Fibroblast of skin of left quadriceps (primary cell): ENCODE results near the gene DSCAML1.
A peak's percentile ranks its signal among the peaks of the same experiment; 100 is the strongest.

Experiments
- DNase-seq, 2 experiments: peaks; one replicate each; pipeline ENCODE4 v3.0.0-alpha.2; 2013; ENCODE audit warnings: low read depth in 2 of 2

The DSCAML1 gene

GRCh38 chr11:117443266-117444186, 353.5 kb downstream of the DSCAML1 start:
- DNase-seq = no peak

DNA sequence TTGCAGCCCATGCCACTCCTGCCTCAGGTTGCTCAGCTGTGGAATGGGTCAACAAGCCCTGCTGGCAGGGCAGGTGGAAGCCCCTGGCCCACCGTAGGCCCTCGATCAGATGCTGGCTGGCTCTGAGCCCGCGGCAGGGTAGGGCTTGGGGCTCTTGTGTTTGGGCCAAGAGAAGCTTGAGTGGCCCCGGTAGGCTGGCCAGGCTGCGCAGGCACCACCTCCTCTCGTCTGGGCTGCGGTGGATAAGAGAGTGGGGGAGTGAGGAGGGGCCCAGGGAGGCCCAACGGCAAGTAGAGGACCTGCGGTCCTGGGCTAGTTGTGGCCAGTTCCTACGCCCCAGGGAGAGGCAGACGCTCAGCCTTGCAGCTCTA, 354.2 kb downstream of the DSCAML1 start:
- DNase-seq = no peak

DNA sequence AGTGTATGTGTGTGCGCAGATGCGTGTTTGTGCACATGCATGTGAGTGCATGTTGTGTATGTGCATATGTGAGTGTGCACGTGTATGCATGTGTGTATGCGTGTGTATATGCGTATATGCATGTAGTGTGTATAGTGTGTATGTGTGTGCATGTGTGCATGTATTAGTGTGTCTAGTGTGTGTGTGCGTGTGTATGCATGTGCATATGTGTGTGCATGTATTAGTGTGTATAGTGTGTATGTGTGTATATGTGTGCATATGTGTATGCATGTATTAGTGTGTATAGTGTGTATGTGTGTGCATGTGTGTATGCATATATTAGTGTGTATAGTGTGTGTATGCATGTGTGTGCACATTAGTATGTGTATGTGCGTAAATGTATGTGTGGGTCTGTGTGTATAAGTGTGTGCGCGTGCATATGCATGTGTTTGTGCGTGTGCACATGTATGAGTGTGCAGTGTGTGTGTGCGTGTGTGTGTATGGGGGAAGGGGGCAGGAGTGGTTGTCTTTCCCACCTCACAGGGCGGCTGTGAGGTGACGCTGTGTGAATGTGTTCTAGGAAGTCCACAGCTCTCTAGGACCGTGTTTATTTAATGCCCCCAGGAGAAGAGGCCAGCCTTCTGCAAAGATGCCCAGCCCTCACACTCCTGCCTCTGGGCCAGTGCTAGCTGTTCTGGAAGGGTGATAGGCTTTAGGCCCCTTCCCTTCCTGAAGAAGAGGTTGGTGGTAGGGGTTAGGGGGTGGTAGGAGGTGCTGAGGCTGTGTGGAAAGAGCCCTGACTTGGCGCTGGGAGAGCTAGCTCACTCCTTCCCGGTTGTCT, 354.8 kb downstream of the DSCAML1 start:
- no peak for DNase-seq

- DNase-seq = no peak
Measured at GRCh38 chr11:117441146-117441975, 355.7 kb downstream of the DSCAML1 start.

- DNase-seq = no peak
Measured at GRCh38 chr11:117440258-117440657, 356.8 kb downstream of the DSCAML1 start.

GRCh38 chr11:117439256-117439655, 357.8 kb downstream of the DSCAML1 start:
- no peak for DNase-seq

DNA sequence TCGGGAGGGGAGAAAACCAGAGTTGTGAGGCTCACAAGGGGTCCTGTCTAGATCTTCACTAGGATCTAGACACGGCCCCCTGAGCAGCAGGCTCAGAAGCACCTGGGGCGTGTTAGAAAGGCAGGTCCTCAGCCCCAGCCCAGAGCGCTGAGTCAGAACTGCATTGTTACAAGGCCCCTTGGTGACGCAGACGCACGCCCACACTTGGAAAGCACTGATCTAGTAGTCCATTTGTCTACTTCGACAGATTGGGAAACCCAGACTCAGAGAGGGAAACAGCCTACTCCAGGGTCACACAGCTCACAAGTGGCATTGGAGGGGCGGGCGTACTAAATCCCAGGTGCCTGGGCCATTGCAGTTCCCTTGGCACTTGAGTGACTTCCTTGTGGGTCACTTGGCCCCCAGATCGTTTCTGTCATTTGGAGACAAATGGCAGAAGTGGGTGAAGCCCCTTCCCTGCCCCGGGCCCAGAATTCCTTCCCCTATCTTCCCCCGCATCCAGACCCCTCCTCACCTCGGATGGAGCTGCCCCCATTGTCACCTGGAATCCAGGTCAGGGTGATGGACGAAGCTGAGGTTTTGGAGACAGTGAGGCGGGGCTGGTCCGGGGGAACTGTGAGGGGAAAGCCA, 358.5 kb downstream of the DSCAML1 start:
- DNase-seq = no peak

DNA sequence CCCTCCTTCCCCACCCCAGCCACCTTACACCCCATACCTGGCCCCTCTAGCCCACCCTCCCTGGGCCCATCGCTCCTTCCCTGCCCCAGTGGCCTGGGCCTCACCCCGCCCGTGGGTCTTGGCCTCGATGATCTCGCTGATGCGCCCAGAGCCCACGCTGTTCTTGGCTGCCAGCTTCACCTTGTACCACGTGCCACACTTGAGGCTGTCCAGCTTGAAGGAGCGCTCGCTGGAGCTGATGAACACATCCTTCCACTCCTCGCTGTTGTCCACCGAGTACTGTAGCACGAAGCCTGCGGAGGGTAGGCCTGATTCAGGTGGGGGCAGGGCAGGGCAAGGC, 359.3 kb downstream of the DSCAML1 start:
- no peak for DNase-seq

GRCh38 chr11:117437041-117437790, 359.8 kb downstream of the DSCAML1 start:
- no peak for DNase-seq

GRCh38 chr11:117435326-117435725, 361.7 kb downstream of the DSCAML1 start:
- no peak for DNase-seq

DNA sequence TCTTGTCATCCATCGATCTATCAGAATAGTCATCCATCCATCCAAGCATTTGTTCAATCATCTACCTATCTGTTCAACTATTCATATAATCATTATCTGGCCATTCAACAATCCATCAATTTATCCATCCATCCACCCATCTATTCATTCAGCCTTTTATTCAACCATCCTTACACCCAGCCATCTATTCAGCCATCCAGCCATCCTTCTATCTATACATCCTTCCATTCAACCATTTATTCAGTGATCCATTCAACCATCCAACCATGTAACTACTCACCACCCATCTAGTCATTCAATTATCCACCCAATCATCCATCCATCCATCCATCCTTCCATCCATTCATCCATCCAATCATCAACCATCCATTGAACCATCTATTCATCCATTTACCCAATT, 362.5 kb downstream of the DSCAML1 start:
- DNase-seq = no peak

GRCh38 chr11:117433717-117434116, 363.3 kb downstream of the DSCAML1 start:
- DNase-seq = no peak

DNA sequence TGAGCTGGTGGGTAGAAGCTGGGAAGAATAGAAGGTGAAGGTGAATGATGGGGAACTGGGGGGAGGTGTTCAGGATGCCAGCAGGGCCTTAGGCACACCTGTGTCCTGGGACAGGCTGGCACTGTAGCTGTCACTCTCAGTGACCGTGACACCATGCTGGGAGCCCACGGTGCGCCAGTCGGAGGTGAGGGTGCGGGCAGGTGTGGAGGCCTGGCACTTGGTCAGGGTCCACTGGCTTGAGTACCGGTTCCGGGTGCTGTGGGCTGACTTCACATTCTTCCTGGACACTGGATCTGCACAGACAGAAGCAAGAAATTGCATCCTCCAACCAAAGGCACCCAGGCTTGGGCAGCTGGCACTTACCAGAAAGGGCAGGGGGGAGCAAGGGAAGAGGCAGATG, 365.6 kb downstream of the DSCAML1 start:
- no peak for DNase-seq

DNA sequence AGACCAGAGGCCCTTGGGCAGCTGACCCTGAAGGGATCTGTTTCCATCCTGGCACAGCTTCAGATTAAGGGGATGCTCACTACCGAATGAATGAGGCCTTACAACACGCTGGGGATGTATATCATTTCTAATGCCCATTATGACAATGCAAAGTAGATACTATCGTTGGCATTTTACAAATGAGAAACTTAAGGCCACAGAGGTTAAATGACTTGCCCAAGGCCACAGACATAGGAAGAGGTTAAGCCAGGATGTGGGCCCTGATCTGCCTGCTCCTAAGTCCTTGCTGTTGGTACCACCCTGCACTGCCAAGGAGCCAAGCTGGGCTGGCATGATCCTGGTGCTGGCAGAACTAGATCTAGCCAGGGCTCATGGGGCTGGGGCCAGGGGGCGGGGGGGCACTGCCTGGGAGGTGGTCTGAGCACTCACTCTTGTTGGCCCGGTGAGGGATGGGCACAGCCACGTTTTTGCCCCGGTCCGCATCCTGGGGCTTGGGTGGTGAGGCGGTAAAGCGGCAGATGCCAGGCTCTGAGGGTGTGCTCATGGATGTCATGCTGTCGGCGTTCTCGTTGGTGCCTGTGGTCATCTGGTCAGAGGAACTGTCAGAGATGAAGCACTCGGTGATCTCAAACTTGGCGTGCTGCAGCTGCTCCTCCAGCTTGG, 366.6 kb downstream of the DSCAML1 start:
- no peak for DNase-seq

DNA sequence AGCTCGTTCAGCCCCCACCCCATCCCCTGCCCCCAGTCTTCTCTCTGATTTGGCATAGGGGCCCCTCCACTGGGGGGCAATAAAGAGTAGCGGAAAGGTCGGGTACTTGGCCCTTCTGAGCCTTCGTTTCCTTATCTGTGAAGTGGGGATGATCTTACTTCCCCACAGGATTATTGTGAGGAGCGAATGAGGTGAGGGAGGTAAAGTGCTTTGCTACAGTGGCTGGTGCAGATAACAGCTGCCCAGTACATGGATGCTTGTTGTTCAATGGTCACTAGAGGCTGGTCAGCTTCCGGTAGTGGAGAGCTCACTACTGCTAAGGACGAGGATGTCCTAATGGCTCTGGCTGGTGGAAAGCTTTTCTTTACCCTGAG, 368.2 kb downstream of the DSCAML1 start:
- DNase-seq = no peak

- DNase-seq = no peak
Measured at GRCh38 chr11:117428186-117428855, 368.7 kb downstream of the DSCAML1 start.

DNA sequence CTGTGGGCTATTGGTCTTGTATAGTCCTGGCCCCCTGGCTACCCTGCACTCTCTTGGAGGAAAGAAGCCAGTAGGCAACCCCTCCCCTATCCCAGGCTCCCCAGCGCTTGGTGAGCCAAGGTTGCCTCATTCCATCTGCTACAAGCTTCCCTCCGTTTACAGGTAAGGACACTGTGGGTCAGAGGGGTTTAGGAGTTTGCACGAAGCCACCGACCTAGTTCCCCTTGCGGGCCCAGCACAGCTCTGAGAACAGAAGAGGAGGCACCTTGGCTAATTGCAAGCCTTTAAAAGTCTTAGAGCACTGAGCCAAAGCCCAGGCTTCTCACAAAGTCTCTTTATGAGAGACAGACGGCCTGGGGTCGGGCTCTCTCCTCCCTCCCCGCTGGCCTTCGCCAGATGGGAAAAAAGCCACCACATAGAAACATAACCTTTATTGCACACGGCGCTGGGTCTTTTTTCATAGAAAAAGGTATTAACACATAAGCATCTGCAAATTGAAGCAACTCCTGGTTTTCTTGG, 369.6 kb downstream of the DSCAML1 start:
- DNase-seq = no peak

- no peak for DNase-seq
Measured at GRCh38 chr11:117426941-117427340, 370.1 kb downstream of the DSCAML1 start.

GRCh38 chr11:117426297-117426685, 370.7 kb downstream of the DSCAML1 start:
- DNase-seq = peak; percentile 10 to 16
